DMS53 (cell line): ENCODE measurements around the gene COASY.

Experiments
- DNase-seq: peaks from one replicate; lab custom pipeline; 2025; lab: John Stamatoyannopoulos, UW

The COASY gene

DNA sequence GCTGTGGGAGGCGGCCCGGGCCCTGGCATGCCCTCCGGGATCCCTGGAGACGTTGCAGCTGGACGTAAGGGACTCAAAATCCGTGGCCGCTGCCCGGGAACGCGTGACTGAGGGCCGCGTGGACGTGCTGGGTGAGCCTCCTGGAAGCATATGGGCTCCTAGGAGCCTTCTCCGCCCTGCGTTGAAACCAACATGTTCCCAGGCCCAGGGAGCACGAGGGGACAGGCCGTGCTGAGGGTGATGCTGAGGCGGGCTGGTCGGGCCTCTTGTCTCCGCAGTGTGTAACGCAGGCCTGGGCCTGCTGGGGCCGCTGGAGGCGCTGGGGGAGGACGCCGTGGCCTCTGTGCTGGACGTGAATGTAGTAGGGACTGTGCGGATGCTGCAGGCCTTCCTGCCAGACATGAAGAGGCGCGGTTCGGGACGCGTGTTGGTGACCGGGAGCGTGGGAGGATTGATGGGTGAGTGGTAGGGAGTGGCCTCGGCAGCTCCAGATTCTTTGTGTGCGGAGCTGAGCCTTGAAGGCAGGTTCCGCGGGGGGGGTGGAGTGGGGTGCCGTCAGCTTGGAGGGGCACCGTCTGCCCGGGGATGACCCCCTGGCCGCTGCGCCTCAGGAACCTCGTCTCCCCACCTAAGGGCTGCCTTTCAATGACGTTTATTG, 8.7 kb upstream of the COASY start:
- DNase-seq: peak; percentile 32

DNA sequence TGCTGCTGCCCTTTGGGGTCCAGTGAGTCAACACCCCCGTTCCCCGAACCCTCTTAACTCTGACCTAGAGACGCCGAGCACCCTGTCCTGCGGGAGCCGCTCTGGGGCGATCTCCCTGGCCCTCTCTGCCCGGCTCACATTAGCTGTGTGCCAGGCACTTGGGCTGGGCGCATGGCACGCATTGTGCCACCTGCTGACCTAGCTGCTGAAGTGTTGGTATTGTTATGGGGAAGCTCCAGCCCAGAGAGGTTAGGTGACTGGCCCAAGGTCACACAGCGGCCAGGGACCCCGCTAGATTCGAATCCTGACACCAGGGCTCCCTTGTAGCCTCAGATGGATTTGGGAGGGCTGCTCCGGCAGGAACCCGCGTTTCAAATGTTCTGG, 8.1 kb upstream of the COASY start:
- peak; percentile 64 for DNase-seq

DNA sequence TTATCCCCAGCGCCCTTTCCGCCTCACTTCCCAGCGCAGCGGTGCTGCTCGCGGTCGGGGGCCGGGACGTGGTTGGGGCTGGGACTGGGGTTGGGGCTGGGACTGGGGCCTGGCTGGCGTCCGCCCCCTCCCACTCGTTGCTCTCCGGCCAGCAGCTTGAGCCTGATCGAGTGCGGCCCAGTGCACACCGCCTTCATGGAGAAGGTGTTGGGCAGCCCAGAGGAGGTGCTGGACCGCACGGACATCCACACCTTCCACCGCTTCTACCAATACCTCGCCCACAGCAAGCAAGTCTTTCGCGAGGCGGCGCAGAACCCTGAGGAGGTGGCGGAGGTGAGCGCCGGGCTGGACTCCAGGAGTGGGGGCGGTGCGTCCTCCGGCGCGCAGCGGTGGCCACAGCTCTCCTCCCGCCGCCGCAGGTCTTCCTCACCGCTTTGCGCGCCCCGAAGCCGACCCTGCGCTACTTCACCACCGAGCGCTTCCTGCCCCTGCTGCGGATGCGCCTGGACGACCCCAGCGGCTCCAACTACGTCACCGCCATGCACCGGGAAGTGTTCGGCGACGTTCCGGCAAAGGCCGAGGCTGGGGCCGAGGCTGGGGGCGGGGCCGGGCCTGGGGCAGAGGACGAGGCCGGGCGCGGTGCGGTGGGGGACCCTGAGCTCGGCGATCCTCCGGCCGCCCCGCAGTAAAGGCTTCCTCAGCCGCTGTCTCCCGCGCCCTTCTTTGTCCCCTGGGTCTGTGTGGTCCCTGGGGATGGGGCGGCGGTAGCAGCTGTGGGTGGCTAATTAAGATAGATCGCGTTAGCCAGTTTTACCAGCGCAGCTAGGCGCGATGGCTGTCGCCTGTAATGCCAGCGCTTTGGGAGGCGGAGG, 7.5 kb upstream of the COASY start:
- DNase-seq: peak; percentile 91

DNA sequence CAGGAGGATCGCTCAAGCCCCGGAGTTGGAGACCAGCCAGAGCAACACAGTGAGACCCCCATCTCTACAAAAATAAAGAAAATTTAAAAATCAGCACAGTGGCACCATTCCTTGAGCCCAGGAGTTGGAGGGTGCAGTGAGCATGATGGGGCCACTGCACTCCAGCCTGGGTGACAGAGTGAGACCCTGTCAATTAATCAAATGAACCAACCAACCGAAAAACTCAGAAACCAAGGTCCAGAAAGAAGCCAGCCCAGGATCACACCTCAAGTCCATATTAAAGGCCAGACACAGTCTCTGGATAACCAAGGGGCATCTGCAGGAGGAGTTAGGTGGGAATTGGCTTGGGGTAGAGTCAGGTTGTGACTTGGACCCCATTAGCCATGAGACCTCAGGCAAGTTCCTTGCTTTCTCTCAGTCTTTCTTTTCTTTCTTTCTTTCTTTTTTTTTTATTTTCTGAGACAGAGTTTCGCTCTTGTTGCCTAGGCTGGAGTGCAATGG, 6.8 kb upstream of the COASY start:
- no peak for DNase-seq

DNA sequence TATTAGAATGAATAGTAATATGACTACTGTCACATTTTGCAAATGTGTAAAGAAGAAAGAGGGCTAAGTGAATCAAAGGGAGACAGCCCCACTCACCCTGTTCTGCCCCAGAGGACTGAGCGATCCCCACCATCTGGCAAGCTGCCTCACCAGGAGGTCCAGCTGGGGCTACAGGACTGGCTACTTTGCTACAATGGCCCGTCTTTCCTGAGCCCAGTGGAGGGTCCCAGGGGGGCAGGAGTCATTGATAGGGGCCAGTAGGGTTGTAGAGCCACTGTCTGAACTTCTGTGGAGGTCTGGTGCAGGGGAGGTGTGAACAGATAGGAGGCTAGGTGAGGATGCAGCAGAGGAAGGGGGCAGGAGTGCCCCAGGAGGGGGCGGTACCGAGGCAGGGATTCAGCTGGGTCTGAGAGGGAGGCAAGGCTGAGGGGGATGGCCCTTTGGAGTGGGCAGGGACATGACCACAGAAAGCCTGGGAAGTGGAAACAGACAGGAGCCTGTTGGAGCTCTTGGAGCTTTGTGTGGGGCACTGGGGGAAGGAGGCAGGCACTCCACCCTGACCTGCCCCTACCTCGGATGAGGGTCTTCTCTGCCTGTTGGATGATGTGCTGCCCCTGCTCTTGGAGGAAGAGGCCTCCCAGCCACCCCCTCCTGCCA, 5.9 kb upstream of the COASY start:
- DNase-seq: peak; percentile 52

DNA sequence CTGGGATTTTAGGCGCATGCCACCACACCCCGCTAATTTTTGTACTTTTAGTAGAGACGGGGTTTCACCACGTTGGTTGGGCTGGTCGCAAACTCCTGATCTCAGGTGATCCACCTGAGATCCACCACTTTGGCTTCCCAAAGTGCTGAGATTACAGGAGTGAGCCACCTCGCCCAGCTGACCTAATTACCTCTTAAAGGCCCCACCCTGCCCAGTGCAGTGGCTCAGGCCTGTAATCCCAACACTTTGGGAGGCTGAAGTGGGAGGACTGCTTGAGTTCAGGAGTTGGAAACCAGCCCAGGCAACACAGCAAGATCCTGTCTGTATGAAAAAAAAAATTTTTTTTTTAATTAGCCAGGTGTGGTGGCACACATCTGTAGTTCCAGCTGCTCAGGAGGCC, 2.9 kb upstream of the COASY start:
- DNase-seq: peak; percentile 26

DNA sequence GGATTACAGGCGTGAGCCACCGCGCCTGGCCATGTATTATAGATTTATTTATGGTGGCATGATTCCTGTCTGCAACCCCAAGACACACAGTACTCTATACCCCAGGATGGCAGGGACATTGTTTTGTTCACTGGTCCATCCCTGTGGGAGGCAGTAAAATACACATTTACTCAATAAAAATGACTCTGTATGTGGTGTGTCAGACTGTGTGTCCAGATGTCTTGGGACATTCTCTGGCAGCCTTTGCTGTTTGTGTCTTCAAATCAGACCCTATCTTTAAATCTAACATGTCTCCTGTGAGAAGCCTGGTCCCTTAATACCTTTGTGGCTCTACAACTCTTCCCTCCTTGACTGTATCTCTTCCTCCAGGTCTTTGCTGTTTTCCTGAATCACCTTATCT, 1.7 kb upstream of the COASY start:
- no peak for DNase-seq

DNA sequence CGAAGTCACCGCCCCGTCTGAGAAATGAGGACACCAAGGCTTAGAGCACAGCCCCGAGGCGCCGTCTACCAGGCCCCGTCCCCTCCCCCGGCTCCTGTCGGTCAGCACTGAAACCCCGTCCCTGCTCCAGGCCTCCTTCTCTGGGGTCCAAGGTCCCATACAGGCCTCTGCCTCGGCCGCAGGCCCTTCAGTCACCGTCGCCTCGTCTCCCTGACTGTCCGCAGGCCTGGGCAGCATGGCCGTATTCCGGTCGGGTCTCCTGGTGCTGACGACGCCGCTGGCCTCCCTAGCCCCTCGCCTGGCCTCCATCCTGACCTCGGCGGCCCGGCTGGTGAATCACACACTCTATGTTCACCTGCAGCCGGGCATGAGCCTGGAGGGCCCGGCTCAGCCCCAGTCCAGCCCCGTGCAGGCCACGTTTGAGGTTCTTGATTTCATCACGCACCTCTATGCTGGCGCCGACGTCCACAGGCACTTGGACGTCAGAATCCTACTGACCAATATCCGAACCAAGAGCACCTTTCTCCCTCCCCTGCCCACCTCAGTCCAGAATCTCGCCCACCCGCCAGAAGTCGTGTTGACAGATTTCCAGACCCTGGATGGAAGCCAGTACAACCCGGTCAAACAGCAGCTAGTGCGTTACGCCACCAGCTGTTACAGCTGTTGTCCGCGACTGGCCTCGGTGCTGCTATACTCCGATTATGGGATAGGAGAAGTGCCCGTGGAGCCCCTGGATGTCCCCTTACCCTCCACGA, 617 bp downstream of the COASY start:
- peak; percentile 82 for DNase-seq

DNA sequence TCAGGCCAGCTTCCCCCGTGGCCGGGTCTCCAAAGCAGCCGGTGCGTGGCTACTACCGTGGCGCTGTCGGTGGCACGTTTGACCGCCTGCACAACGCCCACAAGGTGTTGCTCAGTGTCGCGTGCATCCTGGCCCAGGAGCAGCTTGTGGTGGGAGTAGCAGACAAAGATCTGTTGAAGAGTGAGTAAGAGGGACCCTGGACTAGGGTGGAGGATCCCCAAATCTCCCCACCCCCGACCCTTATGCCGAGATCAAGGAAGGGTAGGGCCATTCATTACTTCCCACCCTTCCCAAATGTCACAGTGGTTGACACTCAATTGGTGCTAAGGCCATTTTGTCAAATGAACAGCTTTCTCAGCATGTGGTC, 1.2 kb downstream of the COASY start:
- peak; percentile 68 for DNase-seq

DNA sequence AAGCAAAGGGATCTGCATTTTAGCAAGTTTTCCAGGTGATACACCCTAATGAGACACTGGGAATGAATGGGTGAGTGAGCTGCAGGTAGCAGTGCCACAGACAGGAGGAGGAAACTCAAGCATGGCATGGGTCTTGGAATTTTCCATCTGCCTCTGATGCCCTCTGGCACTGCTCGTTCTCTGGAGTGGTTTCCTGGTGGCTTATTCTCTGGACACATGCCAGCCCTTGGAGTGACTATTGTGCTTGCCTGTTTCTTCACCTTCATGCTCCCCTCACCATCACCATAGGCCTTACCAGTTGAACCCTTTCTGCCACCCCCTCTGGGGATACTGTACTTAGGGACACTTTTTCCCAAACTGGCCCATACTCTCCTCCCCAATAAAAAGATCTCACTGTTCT, 1.6 kb downstream of the COASY start:
- DNase-seq: peak; percentile 60

DNA sequence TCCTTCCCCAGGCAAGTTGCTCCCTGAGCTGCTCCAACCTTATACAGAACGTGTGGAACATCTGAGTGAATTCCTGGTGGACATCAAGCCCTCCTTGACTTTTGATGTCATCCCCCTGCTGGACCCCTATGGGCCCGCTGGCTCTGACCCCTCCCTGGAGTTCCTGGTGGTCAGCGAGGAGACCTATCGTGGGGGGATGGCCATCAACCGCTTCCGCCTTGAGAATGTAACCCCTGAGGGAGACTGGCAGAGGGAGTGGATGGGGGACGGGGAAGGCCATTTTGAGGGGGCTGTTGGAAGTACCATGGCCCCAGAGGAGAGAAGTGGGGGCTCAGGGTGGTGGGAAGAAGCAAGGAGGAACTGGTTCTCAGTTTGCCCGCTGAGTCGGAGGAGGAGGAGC, 2.0 kb downstream of the COASY start:
- DNase-seq: no peak

DNA sequence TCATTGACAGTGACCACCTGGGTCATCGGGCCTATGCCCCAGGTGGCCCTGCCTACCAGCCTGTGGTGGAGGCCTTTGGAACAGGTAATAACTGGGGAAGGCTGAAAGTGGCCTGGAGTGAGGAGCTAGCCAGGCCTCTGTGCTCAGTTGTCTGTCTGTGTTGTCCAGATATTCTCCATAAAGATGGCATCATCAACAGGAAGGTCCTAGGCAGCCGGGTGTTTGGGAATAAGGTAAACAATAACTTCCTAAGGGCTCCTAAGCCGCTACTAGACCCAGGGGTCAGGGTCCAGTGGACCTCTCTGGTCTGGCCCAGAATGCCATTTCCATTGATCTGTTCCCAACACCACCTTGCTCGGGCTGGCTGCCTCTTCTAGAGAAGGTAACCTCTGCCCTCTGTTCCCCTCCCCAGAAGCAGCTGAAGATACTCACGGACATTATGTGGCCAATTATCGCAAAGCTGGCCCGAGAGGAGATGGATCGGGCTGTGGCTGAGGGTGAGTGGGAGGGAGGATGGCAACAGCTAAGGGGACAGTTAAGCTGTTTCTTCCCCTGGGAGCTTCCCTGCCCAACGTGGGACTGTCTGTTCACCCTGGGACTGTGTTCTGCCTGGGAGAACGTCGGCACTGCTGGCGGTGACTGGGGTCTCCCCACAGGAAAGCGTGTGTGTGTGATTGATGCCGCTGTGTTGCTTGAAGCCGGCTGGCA, 3.0 kb downstream of the COASY start:
- no peak for DNase-seq

DNA sequence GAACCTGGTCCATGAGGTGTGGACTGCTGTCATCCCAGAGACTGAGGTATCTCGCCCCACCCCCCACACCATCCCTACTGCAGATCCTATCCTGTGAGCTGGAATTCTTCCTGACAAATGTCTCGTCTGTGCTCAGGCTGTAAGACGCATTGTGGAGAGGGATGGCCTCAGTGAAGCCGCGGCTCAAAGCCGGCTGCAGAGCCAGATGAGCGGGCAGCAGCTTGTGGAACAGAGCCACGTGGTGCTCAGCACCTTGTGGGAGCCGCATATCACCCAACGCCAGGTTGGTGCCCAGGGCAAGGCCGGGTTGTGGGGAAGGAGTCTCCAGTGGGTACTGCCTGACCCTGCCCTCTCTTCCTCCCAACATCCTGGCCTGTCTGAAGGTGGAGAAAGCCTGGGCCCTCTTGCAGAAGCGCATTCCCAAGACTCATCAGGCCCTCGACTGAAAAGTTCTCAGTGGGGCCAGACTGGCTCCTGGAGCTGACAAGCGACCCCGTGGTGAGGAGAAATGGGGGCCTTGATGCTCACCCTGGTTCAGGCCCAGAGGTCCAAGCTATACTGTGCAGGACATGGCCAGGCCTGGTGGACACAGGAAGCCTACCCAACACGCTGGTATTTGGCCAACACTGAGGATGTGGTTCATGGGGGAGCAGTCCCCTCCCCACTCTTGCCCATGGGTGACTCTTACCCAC, 3.7 kb downstream of the COASY start:
- DNase-seq: no peak

DNA sequence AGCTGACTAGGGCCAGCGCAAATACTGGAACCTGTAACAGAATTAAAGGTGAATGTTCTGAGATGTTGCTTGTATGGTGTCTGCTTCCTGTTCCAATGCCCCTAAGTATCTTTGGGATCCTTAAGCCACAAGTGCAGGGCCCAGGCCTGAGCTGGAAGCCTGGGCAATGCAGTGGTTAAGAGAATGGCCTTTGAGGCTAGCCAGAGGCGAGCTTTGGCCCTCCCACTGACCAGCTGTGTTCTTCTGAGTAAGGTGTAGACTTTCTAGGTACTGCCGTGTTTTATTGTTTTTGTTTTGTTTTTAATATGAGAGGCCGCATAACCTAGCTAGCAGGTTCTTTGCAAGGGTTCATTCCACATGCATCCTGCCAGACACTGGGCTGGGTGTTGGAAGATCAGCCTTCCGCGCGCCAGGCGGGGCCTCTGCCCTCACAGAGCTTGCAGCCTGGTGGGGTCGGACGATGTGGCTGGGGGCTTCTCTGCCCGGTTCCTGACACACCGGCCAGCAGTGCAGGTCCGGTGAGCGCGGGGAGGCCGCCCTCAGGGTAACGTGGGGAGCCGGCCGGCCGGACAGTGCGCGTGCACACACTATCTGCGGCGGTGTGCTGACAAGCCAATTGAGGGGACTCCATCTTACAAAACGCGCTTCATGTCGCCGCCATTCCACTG, 4.4 kb downstream of the COASY start:
- DNase-seq: peak; percentile 75

DNA sequence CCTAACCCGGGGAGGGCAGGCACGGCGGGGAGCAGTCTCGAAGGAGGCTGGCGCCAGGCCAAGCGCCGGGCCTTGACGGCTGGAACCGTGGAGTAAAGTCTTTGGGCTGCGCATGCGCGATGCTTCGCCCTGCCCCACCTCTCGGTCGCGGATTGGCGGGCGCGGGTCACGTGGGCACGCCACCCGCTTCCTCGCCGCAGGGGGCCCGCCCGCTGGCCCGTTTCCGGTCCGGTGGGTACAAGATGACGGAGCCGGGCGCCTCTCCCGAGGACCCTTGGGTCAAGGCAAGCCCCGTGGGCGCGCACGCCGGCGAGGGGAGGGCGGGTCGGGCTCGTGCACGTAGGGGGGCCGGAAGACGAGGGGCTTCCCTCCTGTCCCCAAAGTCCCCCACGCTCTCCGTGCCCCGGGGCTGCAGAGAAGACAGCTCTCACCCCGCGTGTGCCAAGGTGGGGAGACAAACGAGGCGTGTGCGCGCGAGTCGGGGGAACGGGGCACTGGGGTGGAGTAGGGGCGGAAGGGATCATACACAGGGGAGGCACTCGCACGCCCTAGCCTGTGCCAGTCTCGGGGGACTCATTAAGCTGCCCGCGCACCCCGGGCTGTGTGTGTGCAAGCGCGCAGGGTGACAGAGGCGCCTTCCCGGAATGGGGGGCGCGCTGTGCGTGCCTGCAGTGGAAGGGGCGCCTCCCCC, 5.1 kb downstream of the COASY start, which contains the start of gene MLX:
TSS of gene MLX (plus strand) at position 218 of the 691 bp plus-strand sequence. CDS start at position 243, 25 bp downstream.
- DNase-seq: peak; percentile 97

DNA sequence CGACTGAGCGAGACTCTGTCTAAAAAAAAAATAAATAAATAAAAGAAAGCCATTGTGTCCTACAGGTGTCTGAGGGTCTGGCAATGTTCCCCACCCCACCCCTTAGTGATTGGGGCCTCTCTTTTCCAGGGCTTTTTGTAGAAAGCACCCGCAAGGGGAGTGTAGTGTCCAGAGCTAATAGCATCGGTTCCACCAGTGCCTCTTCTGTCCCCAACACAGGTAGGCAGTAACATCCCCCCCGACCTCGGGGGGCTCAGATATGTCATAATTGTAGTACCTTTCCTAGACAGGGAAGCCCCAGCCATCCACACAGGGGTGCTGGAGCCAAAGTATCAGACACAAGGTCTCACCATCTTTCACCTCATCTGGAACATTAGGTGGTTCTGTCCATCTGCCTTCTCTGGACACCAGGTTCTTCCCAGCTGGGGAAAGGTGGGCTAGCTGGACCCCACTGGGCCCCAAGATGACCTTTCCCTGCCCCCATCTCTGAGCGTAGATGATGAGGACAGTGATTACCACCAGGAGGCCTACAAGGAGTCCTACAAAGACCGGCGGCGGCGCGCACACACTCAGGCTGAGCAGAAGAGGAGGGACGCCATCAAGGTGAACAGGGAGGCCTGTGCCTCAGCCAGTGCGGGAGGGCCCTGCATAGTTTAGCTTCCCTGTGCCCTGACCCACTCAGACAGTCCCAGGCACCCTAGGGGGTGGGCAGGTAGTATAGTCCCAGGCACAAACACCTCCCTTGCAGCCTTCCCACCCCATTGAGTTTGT, 6.6 kb downstream of the COASY start:
- DNase-seq: no peak

DNA sequence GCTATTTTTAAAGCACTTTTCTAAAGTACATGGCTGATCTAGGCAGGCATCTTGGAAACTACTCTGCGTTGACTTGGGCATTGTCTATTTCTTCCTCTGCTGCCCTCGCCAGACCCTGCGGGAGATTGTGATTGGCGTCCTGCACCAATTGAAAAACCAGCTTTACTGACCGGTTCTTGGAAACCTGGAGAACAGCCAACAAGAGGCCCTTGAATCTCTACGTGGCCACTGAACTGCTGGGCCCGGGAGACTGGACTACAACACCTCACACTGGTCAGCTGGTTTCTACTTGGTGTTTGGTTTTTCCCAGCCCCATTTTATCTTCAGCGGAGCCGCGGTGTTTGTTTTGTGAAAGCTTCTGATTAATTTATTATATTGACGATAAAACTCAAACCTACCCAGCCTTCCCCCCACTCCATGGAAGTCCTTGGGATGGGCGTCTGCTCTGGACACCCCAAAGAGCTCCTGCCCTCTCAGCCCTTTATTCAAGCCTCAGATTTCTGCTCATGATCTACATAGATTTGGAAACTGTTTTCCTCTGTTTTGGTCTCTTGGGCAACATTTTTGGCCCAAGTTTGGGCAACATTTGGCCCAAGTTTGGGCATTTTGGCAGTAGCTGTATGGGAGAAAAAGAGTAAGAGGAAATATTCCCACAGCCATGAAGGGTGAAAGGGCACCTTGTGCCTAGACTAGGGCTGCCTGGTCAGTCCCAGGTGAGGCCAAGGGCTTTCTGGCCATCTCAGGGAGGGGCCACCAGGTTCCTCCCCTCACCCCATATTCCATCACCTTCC, 9.7 kb downstream of the COASY start:
- DNase-seq: no peak

DNA sequence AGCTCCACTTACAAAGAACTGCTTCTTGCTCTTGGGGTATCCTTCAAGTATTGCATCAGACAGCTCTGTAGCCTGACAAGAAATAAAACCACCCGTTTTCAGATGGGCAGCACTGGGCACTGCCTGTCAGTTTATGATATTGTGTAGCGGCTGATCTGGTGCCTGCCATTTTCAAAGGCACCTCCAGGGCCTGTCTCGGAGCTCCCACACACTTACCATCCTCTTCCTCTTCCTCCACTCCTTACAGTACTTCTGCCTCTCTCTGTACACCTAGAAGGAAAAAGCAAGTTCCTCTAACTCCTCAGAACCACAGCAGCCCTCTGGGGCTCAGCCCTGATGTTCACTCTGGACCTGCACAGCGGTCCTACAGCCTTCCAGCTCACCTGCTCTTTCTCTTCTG, 11.1 kb downstream of the COASY start:
- no peak for DNase-seq
